ENCODE results near the gene SRRM5.

GRCh38 chr19:43578787-43579186, 33.1 kb upstream of the SRRM5 start:
- TF ChIP-seq, protein P1, sequence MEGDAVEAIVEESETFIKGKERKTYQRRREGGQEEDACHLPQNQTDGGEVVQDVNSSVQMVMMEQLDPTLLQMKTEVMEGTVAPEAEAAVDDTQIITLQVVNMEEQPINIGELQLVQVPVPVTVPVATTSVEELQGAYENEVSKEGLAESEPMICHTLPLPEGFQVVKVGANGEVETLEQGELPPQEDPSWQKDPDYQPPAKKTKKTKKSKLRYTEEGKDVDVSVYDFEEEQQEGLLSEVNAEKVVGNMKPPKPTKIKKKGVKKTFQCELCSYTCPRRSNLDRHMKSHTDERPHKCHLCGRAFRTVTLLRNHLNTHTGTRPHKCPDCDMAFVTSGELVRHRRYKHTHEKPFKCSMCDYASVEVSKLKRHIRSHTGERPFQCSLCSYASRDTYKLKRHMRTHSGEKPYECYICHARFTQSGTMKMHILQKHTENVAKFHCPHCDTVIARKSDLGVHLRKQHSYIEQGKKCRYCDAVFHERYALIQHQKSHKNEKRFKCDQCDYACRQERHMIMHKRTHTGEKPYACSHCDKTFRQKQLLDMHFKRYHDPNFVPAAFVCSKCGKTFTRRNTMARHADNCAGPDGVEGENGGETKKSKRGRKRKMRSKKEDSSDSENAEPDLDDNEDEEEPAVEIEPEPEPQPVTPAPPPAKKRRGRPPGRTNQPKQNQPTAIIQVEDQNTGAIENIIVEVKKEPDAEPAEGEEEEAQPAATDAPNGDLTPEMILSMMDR (IDR thresholded peaks at IDR 0.05; ENCODE audit: low read depth, low read length, missing input control): no peak
- no peak for TF ChIP-seq MAX (IDR thresholded peaks at IDR 0.05)
- TF ChIP-seq FOXA1 (IDR thresholded peaks at IDR 0.05): no peak
- TF ChIP-seq RAD21 (IDR thresholded peaks at IDR 0.05): no peak
- TF ChIP-seq SP1 (IDR thresholded peaks at IDR 0.05): no peak
- TF ChIP-seq JUND (IDR thresholded peaks at IDR 0.05): no peak
- TF ChIP-seq HNF4A (conservative IDR thresholded peaks at IDR 0.05): no peak
- no peak for TF ChIP-seq EGR1 (IDR thresholded peaks at IDR 0.05; ENCODE audit: low read depth in 2 of 2)
- TF ChIP-seq, protein P2, sequence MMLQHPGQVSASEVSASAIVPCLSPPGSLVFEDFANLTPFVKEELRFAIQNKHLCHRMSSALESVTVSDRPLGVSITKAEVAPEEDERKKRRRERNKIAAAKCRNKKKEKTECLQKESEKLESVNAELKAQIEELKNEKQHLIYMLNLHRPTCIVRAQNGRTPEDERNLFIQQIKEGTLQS (IDR thresholded peaks at IDR 0.05): no peak
- no peak for TF ChIP-seq TAF1 (conservative IDR thresholded peaks at IDR 0.05)
- TF ChIP-seq REST (IDR thresholded peaks at IDR 0.05): no peak
- no peak for TF ChIP-seq YY1 (IDR thresholded peaks at IDR 0.05)
- TF ChIP-seq ZBTB33 (IDR thresholded peaks at IDR 0.05): no peak
- no peak for TF ChIP-seq RXRA (IDR thresholded peaks at IDR 0.05)

Data from liver (tissue), 3 donors.